ENCODE data around the gene SPRTN.

SPRTN gene

GRCh38 chr1:231382426-231382825, 44.3 kb downstream of the SPRTN start:
- ATAC-seq: no peak
- no peak for TF ChIP-seq ARNTL (CRISPR knock-in tag; IDR thresholded peaks at IDR 0.05; ENCODE audit: borderline replicate concordance, low read depth)
- TF ChIP-seq ZNF565 (CRISPR knock-in tag; conservative IDR thresholded peaks at IDR 0.05; ENCODE audit: low read depth): no peak
- no peak for TF ChIP-seq BACH2 (CRISPR knock-in tag; IDR thresholded peaks at IDR 0.05; ENCODE audit: borderline replicate concordance)
- TF ChIP-seq TOX (CRISPR knock-in tag; IDR thresholded peaks at IDR 0.05; ENCODE audit: borderline replicate concordance): no peak
- no peak for TF ChIP-seq POU6F1 (CRISPR knock-in tag; IDR thresholded peaks at IDR 0.05; ENCODE audit: borderline replicate concordance, low read depth)
- no peak for TF ChIP-seq TCF4 (CRISPR knock-in tag; IDR thresholded peaks at IDR 0.05; ENCODE audit: borderline replicate concordance)
- no peak for TF ChIP-seq ISL1 (CRISPR knock-in tag; IDR thresholded peaks at IDR 0.05)
- no peak for TF ChIP-seq CREB5 (CRISPR knock-in tag; IDR thresholded peaks at IDR 0.05; ENCODE audit: low read depth)
- no peak for TF ChIP-seq PPARA (CRISPR knock-in tag; IDR thresholded peaks at IDR 0.05; ENCODE audit: borderline replicate concordance)
- no peak for TF ChIP-seq ZFP3 (CRISPR knock-in tag; IDR thresholded peaks at IDR 0.05)
- no peak for TF ChIP-seq TSHZ2 (CRISPR knock-in tag; IDR thresholded peaks at IDR 0.05)
- TF ChIP-seq SNAI2 (CRISPR knock-in tag; IDR thresholded peaks at IDR 0.05): no peak
- TF ChIP-seq ZC3H10 (CRISPR knock-in tag; IDR thresholded peaks at IDR 0.05): no peak

- TF ChIP-seq ZNF8 (CRISPR knock-in tag; IDR thresholded peaks at IDR 0.05) (no peak), GLIS3 (CRISPR knock-in tag; IDR thresholded peaks at IDR 0.05) (no peak), ZC3H10 (CRISPR knock-in tag; IDR thresholded peaks at IDR 0.05) (no peak), TSHZ2 (CRISPR knock-in tag; IDR thresholded peaks at IDR 0.05) (no peak), CREB5 (CRISPR knock-in tag; IDR thresholded peaks at IDR 0.05; ENCODE audit: low read depth) (no peak), ESRRG (CRISPR knock-in tag; IDR thresholded peaks at IDR 0.05) (no peak), PATZ1 (CRISPR knock-in tag; IDR thresholded peaks at IDR 0.05; ENCODE audit: borderline replicate concordance) (no peak), ZNF70 (CRISPR knock-in tag; IDR thresholded peaks at IDR 0.05) (no peak), CSRNP3 (CRISPR knock-in tag; IDR thresholded peaks at IDR 0.05) (no peak), ZFP30 (CRISPR knock-in tag; IDR thresholded peaks at IDR 0.05) (no peak)
- ATAC-seq: peak; percentile 8; the same call in 1 of the 3 replicates
Measured at GRCh38 chr1:231383159-231383860, 45.2 kb downstream of the SPRTN start.
